Epithelial cell of esophagus (primary cell): ENCODE data around the gene OSBPL1A.
A peak's percentile ranks its signal among the peaks of the same experiment; 100 is the strongest.

Experiments
- DNase-seq: peaks from one replicate; pipeline ENCODE4 v3.0.0; 2010; ENCODE audit warnings: low read depth
- H3K4me3 ChIP-seq: 2 replicates; pipeline ENCODE4 v1.5.1; 2011; ENCODE audit warnings: mild to moderate bottlenecking, low read length, control low read depth
- CTCF ChIP-seq: IDR thresholded peaks from 2 replicates; pipeline ENCODE4 v1.5.1; 2011; ENCODE audit warnings: low read depth, mild to moderate bottlenecking, low read length, control low read depth, inconsistent platforms; ENCODE audit not compliant: insufficient read depth; ENCODE audit errors: missing control alignments

OSBPL1A gene

DNA sequence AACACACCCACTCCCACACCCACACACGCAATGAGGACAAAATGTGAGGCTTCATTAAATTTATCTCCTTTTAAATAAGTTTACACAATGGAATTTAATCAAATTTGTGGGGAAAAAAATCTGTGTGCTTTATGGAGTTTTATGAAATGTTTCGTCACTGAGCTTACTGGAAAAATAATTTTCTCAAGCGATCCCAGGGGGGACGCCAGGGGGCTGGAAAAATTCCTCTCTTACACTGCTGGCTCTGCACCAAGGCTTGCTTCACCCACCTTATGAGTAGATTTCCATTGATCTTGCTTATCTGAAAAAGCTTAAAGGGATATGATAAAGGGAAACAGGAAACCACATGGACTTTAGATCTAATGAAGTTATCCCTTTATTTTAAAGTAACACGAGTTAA lies 163.3 kb downstream of the OSBPL1A start:
- H3K4me3 ChIP-seq, result no peak overlapping the region
- no peak for DNase-seq
- no peak for TF ChIP-seq CTCF

DNA sequence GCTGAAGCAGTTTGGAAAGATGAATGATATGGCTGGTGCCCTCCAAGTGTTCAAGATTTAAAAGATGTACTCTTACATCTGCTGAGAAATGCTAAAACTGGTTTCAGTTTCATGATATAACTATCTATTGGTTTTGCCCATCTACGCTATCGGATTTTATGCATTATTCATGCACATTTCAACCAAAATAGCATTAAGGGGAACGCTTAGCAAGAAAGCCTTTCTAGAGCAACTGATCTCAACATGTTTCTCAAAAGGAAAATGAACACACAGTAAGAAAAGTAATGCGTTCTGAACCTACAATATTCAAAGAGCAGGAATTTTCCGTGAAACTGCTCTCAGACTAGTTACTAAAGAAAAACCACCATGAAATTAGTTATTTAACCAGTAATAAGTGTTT lies 164.8 kb downstream of the OSBPL1A start:
- DNase-seq, result no peak
- TF ChIP-seq CTCF, result no peak
- H3K4me3 ChIP-seq, result no peak overlapping the region

- H3K4me3 ChIP-seq, result no peak overlapping the region
- peak; percentile 29 for DNase-seq
Observed at GRCh38 chr18:24231773-24232735, 165.6 kb downstream of the OSBPL1A start.

DNA sequence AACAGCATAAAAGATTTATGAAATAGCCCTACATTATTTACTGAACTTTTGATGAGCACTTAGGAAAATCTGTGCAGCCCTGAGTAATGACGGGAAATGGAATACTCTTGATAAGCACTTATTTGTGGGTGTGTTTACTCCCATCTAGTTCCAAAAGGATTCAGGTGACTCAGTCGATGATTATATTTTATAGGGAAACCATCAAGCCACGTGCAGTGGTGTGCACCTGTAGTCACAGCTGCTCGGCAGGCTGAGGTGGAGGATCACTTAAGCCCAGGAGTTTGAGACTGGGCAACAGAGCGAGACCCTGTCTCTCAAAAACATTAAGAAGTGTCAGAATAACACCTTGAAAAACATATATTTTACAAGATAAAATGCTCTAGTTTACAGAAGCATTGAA lies 166.9 kb downstream of the OSBPL1A start:
- TF ChIP-seq CTCF, result no peak
- H3K4me3 ChIP-seq, result no peak overlapping the region
- DNase-seq, result no peak

More at GRCh38 chr18:24231773-24232735, 165.6 kb downstream of the OSBPL1A start:
- no peak for TF ChIP-seq CTCF

GRCh38 chr18:24228667-24229041 lies 169.0 kb downstream of the OSBPL1A start:
- TF ChIP-seq CTCF, result no peak
- DNase-seq, result peak; percentile 70
- H3K4me3 ChIP-seq, result no peak overlapping the region

- no peak overlapping the region for H3K4me3 ChIP-seq
- peak; percentile 65 for DNase-seq
- TF ChIP-seq CTCF, result no peak
Observed at GRCh38 chr18:24227977-24228666, 169.5 kb downstream of the OSBPL1A start.
